Measurements from ENCODE around the gene DPP6.

Gene DPP6

DNA sequence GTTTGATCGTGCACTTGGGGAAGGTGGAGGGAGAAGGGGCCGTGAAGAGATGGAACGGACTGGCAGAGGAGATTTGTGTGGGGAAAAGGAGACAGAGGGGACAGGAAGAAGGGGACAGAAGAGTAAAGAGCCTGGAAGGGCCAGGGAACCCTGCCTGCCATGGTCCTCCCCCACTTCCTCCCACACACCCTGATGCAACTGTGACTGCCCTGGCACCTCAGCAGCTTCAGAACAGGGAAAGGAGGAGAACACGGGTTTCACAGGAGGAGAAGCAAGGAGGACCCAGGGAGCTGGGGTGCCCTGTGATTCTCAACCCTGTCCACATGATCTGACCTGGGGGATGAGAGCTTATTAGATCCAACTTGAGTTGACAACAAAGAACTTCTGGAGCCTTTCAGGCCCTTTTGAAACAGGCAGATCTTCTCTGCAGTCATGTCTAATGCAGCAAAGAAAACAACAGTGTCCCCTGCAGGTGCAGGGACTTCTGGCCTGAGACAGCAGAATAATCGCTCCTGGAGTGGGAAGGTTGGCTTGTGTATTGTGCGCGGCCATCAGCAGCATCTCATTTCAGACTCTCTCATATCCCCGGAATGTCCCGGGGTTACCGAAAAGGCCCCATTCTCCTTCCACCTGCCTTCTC lies 529.2 kb downstream of the DPP6 start:
- in situ Hi-C loops (cut with MboI; ENCODE audit: low sequenced_read_pairs), result no loop called here

GRCh38 chr7:154583454-154583853 lies 531.3 kb downstream of the DPP6 start:
- in situ Hi-C loops (cut with MboI; ENCODE audit: low sequenced_read_pairs), result no loop called here

GRCh38 chr7:154584352-154585252 lies 532.4 kb downstream of the DPP6 start:
- in situ Hi-C loops (cut with MboI; ENCODE audit: low sequenced_read_pairs), result no loop called here

- in situ Hi-C loops (cut with MboI; ENCODE audit: low sequenced_read_pairs), result no loop called here
Observed at GRCh38 chr7:154587792-154588191, 535.6 kb downstream of the DPP6 start.

- in situ Hi-C loops (cut with MboI; ENCODE audit: low sequenced_read_pairs), result no loop called here
Observed at GRCh38 chr7:154591544-154591943, 539.3 kb downstream of the DPP6 start.

DNA sequence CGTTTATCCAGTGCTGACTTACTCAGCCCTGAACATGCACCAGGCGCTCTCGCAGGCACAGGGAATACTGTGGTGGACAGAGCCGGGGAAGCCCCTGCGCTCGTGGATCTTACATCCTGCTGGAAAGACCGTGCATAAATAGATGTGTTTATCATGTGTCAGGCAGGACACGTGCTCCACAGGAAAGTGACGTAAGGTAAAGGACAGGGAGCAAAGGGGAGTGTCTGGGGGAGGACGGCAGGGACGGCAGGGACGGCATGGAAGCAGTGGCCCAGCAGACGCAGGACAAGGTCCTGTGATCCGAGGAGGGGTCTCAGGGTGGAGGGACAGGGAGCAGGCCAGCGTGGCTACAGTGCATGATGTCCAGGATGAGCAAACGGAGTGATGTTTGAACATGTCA lies 540.2 kb downstream of the DPP6 start:
- in situ Hi-C loops (cut with MboI; ENCODE audit: low sequenced_read_pairs), result no loop called here

DNA sequence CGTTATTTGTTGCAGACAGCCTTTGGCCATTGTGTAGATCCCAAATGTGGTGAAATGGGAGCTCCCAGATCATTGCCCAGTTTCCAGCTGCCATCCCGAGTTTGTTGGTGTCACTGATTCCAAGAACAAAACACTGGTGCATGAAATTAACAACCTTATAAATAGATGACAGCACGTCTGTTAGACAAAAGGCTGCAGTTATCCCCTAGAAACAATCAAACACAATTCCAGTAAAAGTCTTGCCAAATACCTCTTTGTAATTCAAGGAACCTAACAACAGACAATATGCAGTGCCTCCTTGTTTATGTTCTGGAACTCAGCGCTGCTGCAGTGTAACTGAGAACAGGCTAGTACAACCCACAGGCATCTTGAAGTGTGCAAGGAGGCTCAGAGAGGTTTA lies 546.2 kb downstream of the DPP6 start:
- in situ Hi-C loops (cut with MboI; ENCODE audit: low sequenced_read_pairs), result no loop called here

GRCh38 chr7:154598864-154599263 lies 546.7 kb downstream of the DPP6 start:
- in situ Hi-C loops (cut with MboI; ENCODE audit: low sequenced_read_pairs), result no loop called here

DNA sequence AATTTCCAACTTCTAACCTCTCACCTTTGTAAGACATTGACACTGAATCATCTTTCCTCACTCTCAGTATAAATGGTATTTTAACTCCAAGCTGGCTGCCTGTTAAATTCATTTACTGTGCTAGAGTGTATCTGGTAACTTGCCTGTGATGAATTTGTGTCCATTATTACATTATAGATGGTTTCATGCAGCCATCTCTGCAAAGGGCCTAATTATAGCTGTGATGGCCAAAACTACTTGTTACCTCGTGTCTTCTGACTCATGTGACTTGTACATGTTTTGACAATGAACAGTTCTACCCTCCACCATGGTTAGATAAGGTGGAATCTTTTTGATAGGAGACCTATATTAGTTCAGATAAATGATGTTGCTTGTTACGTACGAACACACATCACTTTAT lies 558.7 kb downstream of the DPP6 start:
- in situ Hi-C loops (cut with MboI; ENCODE audit: low sequenced_read_pairs), result no loop called here

- in situ Hi-C loops (cut with MboI; ENCODE audit: low sequenced_read_pairs), result no loop called here
Observed at GRCh38 chr7:154613811-154614210, 561.6 kb downstream of the DPP6 start.

DNA sequence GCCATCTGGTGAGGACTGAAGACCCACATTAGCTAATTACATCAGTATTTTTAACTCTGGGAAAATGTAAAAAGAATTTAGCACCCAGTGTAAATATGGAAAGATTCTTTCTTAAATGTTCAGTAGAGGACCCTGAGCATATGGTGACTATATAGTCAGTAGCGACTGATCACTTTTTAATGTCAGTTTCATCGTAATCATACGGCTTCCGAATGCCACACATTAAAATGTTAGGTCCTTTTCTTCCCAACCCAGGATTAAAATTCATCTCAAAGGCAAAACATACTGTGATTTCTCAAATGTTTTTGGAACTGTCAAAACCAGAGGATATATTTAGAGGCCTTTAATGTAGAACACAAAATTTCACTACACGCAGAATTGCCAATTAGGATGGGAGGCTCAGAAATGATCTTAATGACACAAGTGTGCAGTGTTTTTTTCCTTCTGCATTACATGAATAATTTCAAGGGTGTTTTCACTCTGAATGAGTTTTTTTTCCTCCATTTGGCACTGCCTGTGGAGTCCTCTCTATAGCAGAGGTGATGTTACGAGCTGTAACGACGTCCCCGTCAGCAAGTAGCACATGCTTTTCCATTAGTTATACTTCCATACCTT lies 568.0 kb downstream of the DPP6 start:
- in situ Hi-C loops (cut with MboI; ENCODE audit: low sequenced_read_pairs), result no loop called here

DNA sequence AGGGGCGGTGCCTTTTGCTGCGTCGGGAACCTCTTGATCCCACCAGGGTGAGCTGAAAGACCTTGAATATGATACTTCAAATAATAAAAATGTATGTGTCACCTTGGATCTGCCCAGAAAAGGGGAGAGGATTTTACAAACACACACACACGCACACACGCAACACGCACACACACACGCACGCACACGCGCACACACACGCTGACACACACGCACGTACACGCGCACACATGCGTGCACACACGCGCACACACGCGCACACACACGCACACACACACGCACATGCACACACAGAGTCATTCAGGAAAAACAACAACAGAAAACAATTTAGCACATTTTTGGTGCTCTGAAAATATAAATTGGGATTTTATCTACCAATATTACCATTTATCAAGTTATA lies 571.2 kb downstream of the DPP6 start:
- in situ Hi-C loops (cut with MboI; ENCODE audit: low sequenced_read_pairs), result no loop called here

DNA sequence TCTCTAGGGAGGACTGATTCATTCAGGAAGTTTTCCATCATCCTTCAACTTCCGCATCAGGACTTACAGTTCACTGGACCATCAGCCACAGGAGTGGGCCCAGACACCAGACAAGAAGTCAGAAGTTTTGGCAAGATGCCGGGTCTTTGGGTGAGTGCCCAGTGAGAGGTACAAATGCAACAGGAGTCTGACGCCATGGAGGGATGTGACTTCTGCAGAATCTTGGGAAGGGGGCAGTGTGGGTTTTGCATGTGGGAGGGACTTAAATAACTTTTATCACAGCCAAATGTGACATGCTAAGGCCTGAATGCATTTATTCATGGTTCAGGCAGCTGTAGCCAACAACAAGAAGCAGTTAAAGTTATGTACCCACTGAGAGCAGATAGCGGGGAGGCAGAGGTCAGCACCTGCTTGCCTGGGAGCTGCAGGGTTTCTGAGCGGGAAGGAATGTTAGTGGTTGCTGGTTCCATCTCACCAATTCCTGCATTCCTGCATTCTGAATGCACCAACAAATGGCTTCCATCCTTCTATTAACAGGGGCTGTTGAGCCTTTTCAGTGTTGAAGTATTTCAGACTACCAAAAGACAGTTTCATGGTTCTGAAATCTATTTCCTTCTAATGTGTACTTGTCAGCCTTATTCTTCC lies 575.6 kb downstream of the DPP6 start:
- in situ Hi-C loops (cut with MboI; ENCODE audit: low sequenced_read_pairs), result no loop called here

- in situ Hi-C loops (cut with MboI; ENCODE audit: low sequenced_read_pairs), result no loop called here
Observed at GRCh38 chr7:154628556-154628955, 576.4 kb downstream of the DPP6 start.

- in situ Hi-C loops (cut with MboI; ENCODE audit: low sequenced_read_pairs), result no loop called here
Observed at GRCh38 chr7:154631162-154631561, 579.0 kb downstream of the DPP6 start.

DNA sequence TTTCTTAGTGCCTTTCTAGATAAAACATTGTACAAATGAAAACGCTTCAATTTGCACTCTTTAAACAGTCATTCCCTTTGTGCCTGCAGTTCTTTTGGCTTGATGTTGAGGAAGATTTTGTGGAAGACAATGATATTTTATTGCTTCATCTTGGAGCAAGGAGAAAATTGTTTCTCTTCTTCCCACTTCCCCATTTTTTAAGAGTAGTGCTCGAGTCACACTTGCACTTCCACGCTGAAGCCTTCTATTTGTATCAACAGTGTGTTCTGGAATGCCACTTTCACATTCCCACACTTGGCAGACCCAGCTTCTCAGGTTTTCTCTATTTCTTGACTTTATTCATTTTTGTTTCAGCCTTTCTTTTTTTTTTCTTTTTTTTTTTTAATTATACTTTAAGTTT lies 581.4 kb downstream of the DPP6 start:
- in situ Hi-C loops (cut with MboI; ENCODE audit: low sequenced_read_pairs), result no loop called here

DNA sequence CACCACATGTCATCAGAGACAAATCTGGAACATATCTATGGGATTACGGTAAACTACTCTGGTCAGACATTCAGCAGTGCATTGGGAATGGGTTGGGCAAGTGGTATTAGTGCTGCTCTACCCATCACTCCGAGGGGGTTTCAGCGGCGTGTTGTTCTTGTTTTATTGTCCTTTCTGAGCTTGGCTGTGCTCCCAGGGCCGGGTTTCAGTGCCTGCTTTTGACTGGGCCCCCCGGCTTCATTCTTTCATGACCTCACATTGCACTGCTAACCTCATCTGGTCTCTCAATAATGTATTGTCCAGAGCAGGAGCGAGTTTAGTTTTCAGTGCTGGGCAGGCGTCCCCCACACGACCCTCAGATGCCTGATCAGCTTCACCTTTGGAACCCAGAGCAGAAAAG lies 586.1 kb downstream of the DPP6 start:
- in situ Hi-C loops (cut with MboI; ENCODE audit: low sequenced_read_pairs), result no loop called here

GRCh38 chr7:154640266-154640865 lies 588.2 kb downstream of the DPP6 start:
- in situ Hi-C loops (cut with MboI; ENCODE audit: low sequenced_read_pairs), result no loop called here

DNA sequence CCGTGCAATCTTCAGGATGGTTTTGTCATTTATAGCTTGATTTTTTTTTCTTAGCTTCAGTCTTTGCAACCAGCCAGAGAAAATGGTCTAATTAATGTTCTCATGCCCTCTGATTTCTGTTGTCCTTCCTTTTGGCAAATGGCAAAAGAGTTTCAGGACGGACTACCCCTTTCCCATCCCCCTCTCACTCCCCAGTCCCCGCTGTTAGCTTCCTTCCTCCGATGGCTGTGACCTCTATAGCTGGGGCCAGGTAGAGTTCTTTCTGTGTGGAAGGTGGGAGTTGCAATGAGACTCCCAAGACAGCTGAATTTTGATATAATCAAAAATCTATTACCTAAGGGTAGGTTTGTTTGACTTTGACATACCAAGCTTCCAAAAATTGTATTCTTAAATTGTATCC lies 588.7 kb downstream of the DPP6 start:
- in situ Hi-C loops (cut with MboI; ENCODE audit: low sequenced_read_pairs), result no loop called here

- in situ Hi-C loops (cut with MboI; ENCODE audit: low sequenced_read_pairs), result no loop called here
Observed at GRCh38 chr7:154644366-154644765, 592.2 kb downstream of the DPP6 start.

Measured in HL-60/S4 (cell line).